GM10266 (cell line): Measurements from ENCODE around the gene ARHGEF5.

Source experiments
- DNase-seq: peaks from one replicate; pipeline ENCODE4 v3.0.0; 2012; ENCODE audit errors: extremely low spot score
- CTCF ChIP-seq: IDR thresholded peaks from 2 replicates; pipeline ENCODE4 v1.5.1; 2012; ENCODE audit warnings: mild to moderate bottlenecking, low read depth; ENCODE audit not compliant: control insufficient read depth, insufficient read depth; ENCODE audit errors: missing control alignments

Gene ARHGEF5

DNA sequence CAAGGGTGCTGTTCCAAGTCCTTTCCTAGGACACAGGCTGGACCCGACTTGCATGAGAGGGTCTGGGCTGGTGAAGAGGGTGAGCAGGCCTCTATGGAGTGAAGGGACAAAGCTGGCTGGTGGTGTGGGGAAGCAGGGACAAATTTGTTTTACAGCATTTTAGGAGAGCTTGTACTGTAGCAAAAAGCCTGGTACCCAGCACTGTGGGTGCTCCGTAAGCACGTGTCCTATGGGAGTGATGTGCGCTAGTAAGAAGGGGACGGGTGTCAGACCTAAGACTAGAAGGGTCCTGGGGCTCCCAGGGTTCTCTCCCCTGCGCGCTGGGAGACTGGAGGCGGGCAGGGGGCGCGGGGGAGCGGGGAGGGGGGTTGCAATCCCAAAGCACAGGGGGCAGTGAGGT is 47.9 kb downstream of the ARHGEF5 start:
- DNase-seq: no peak
- no peak for TF ChIP-seq CTCF

DNA sequence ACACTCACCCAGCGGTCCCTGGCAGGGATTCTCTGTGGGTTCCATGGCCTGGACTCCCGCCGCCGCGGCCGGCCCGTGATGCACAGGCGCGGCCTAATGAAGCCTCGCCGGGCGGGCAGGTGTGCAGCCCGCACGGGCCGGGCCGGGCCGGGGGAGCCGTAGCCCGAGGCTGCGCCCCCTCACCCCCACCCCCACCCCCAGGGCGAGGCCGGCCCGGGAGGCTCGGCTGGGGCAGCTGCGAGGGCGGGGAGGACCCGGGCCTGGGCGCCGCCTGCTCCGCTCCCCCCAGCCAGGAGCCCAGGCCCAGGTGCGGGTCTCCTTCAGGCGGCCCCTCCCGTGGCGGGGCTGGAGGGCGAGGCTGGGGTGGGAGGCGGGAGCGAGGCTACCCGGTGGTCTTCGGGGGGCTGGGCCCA is 48.5 kb downstream of the ARHGEF5 start, which contains the start of gene NOBOX:
NOBOX (minus strand) TSS at position 45 of the 413 bp plus-strand sequence.
- DNase-seq: no peak
- no peak for TF ChIP-seq CTCF

GRCh38 chr7:144404946-144405345 is 49.7 kb downstream of the ARHGEF5 start:
- TF ChIP-seq CTCF: no peak

GRCh38 chr7:144407266-144407931 is 52.2 kb downstream of the ARHGEF5 start:
- no peak for TF ChIP-seq CTCF
- DNase-seq: no peak

More at GRCh38 chr7:144404946-144405345, 49.7 kb downstream of the ARHGEF5 start:
- no peak for DNase-seq

GRCh38 chr7:144408121-144408520 is 52.9 kb downstream of the ARHGEF5 start:
- no peak for TF ChIP-seq CTCF
- DNase-seq: no peak

DNA sequence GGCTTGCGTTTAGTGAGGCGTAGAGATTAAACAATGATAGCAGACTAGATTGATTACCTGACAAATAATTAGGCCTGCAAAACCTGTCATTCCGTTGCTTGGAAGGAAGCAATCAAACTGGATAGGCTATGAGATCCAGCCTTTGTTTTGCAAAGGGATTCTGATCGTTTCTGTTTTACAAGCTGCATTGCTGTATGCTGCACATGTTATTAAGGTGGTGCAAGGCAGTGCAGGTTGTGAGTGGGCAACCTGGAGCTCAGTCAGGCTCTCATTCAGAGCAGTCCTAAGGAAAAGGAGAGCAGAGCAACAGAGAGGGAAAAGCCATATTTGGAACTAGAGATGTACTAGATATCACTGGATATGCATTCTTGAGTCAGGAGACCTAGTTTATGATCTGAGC is 55.2 kb downstream of the ARHGEF5 start:
- no peak for TF ChIP-seq CTCF
- DNase-seq: no peak

GRCh38 chr7:144414815-144415214 is 59.6 kb downstream of the ARHGEF5 start:
- no peak for TF ChIP-seq CTCF
- DNase-seq: no peak
